ENCODE results near the gene CR1L.

- TF ChIP-seq TCF7L2 (IDR thresholded peaks at IDR 0.05; ENCODE audit: low read depth, low read length) (no peak), CTCF (IDR thresholded peaks at IDR 0.05) (no peak)
Measured at GRCh38 chr1:207646171-207646570, 1.2 kb downstream of the CR1L start.
